CMK (cell line): ENCODE results near the gene DNASE2B.

ENCODE experiments used
- DNase-seq: peaks from one replicate; pipeline ENCODE4 v3.0.0-alpha.2; 2010; ENCODE audit warnings: low read depth

Gene DNASE2B

GRCh38 chr1:84452436-84452835 is 54.2 kb downstream of the DNASE2B start:
- DNase-seq = no peak

DNA sequence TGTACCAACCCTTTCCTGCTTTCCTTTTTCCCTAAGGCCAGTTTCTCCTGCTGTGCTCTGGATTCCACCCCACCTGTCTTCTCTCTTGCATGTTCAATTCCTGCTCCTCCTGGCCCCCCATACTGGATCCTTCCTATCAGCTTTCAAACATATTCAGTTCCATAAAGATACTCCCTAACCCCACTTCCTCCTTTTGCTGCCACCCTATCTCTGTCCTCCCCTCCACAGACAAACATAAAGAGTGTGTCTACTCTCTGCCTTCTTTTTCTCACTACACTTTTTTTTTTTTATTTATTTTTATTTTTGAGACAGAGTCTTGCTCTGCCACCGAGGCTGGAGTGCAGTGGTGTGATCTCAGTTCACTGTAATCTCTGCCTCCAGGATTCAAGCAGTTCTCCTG is 63.8 kb downstream of the DNASE2B start:
- DNase-seq = no peak
